ENCODE measurements around the gene GDNF.
"Not testable (repeated sequence)": the region's sequence is repeated elsewhere in the genome, so short reads cannot be mapped to it uniquely, and the experiment has no call there.

GDNF gene

GRCh38 chr5:37814699-37815098 is 25.1 kb downstream of the GDNF start:
- DNase-seq: no peak

- DNase-seq: no peak
Measured at GRCh38 chr5:37812365-37812764, 27.5 kb downstream of the GDNF start.

GRCh38 chr5:37811866-37812265 is 28.0 kb downstream of the GDNF start:
- no peak for DNase-seq

GRCh38 chr5:37810311-37810710 is 29.5 kb downstream of the GDNF start:
- no peak for DNase-seq

GRCh38 chr5:37808945-37809344 is 30.9 kb downstream of the GDNF start:
- DNase-seq: no peak

GRCh38 chr5:37807621-37808301 is 32.1 kb downstream of the GDNF start:
- DNase-seq: no peak

GRCh38 chr5:37807015-37807414 is 32.8 kb downstream of the GDNF start:
- DNase-seq: no peak

GRCh38 chr5:37806476-37806875 is 33.4 kb downstream of the GDNF start:
- DNase-seq: no peak

GRCh38 chr5:37806016-37806415 is 33.8 kb downstream of the GDNF start:
- no peak for DNase-seq

- DNase-seq: no peak
Measured at GRCh38 chr5:37804401-37804800, 35.4 kb downstream of the GDNF start.

GRCh38 chr5:37803487-37803886 is 36.4 kb downstream of the GDNF start:
- no peak for DNase-seq

- no peak for DNase-seq
Measured at GRCh38 chr5:37801521-37801920, 38.3 kb downstream of the GDNF start.

- DNase-seq: no peak
Measured at GRCh38 chr5:37799865-37800421, 39.9 kb downstream of the GDNF start.

- not testable (repeated sequence) for DNase-seq
Measured at GRCh38 chr5:37796435-37796834, 43.4 kb downstream of the GDNF start.

GRCh38 chr5:37795292-37795691 is 44.5 kb downstream of the GDNF start:
- DNase-seq: not testable (repeated sequence)

GRCh38 chr5:37792975-37793631 is 46.7 kb downstream of the GDNF start:
- no peak for DNase-seq

GRCh38 chr5:37791321-37791720 is 48.5 kb downstream of the GDNF start:
- DNase-seq: no peak

GRCh38 chr5:37789991-37790390 is 49.9 kb downstream of the GDNF start:
- no peak for DNase-seq

GRCh38 chr5:37787742-37788141 is 52.1 kb downstream of the GDNF start:
- no peak for DNase-seq

- no peak for DNase-seq
Measured at GRCh38 chr5:37786862-37787519, 52.9 kb downstream of the GDNF start.

- no peak for DNase-seq
Measured at GRCh38 chr5:37786416-37786815, 53.4 kb downstream of the GDNF start.

GRCh38 chr5:37781409-37781808 is 58.4 kb downstream of the GDNF start:
- not testable (repeated sequence) for DNase-seq

- DNase-seq: no peak
Measured at GRCh38 chr5:37777432-37778130, 62.3 kb downstream of the GDNF start.
